WTC11 (cell line): ENCODE measurements around the gene PDZRN4. TPM values are rescaled to one million over a fixed set of nuclear protein-coding genes. Genes with fewer than 3 reads are reported as not detected.

ENCODE experiments used
- ATAC-seq: fragments of 200-7000 bp; cut with Tn5 transposase; 2 replicates; pipeline ENCODE4 v1.10.0; 2021; ENCODE audit warnings: mild to moderate bottlenecking, moderate library complexity
- CTCF ChIA-PET: fragments of 300-600 bp; sonication (Branson Sonifier 250); formaldehyde crosslinking; loops from one replicate; lab custom pipeline; 2021; ENCODE audit warnings: antibody characterized with exemption; lab: Charles Lee
- POLR2A ChIA-PET: fragments of 350-600 bp; sonication (Branson Sonifier 250); formaldehyde crosslinking; loops from one replicate; lab custom pipeline; 2021; ENCODE audit warnings: antibody characterized with exemption; lab: Charles Lee
- DNase-seq: peaks from one replicate; pipeline ENCODE4 v3.0.0; 2021; ENCODE audit warnings: low spot score
- H3K27ac Mint-ChIP-seq: 2 replicates; pipeline ENCODE4 v1.8.0; 2021; ENCODE audit warnings: mixed read lengths
- H3K27me3 Mint-ChIP-seq: 2 replicates; pipeline ENCODE4 v1.8.0; 2021; ENCODE audit warnings: low read depth, mild to moderate bottlenecking, moderate library complexity, mixed read lengths
- H3K36me3 Mint-ChIP-seq: 2 replicates; pipeline ENCODE4 v1.8.0; 2021; ENCODE audit warnings: mixed read lengths
- H3K4me1 Mint-ChIP-seq: 2 replicates; pipeline ENCODE4 v1.8.0; 2022; ENCODE audit warnings: mixed read lengths
- H3K4me3 Mint-ChIP-seq: 2 replicates; pipeline ENCODE4 v1.8.0; 2021; ENCODE audit warnings: mild to moderate bottlenecking, moderate library complexity, mixed read lengths
- H3K9me3 Mint-ChIP-seq: 2 replicates; pipeline ENCODE4 v1.8.0; 2021; ENCODE audit warnings: mixed read lengths
- ATF2 ChIP-seq: sonication (generic); formaldehyde crosslinking; IDR thresholded peaks from 2 replicates; pipeline ENCODE4 v1.8.1; 2022; ENCODE audit warnings: low read depth, missing genetic modification reagents, borderline replicate concordance
- ATF6 ChIP-seq: sonication (generic); formaldehyde crosslinking; IDR thresholded peaks from 2 replicates; pipeline ENCODE4 v1.8.1; 2023; ENCODE audit warnings: mild to moderate bottlenecking, missing genetic modification reagents
- EMX1 ChIP-seq: fragments of 250-450 bp; sonication (Bioruptor Pico); IDR thresholded peaks from 2 replicates; pipeline ENCODE4 v1.8.0; 2021; ENCODE audit warnings: mild to moderate bottlenecking
- FOXJ3 ChIP-seq: sonication (generic); formaldehyde crosslinking; IDR thresholded peaks from 2 replicates; pipeline ENCODE4 v1.9.0; 2021; ENCODE audit warnings: missing genetic modification reagents, mild to moderate bottlenecking, borderline replicate concordance
- FOXP1 ChIP-seq: sonication (generic); formaldehyde crosslinking; IDR thresholded peaks from 2 replicates; pipeline ENCODE4 v1.8.0; 2022; ENCODE audit warnings: missing genetic modification reagents, mild to moderate bottlenecking, moderate library complexity, borderline replicate concordance
- HMGXB4 ChIP-seq: sonication (generic); formaldehyde crosslinking; IDR thresholded peaks from 2 replicates; pipeline ENCODE4 v1.8.1; 2023; ENCODE audit warnings: mild to moderate bottlenecking, moderate library complexity, missing genetic modification reagents
- IRF1 ChIP-seq: sonication (generic); formaldehyde crosslinking; IDR thresholded peaks from 2 replicates; pipeline ENCODE4 v1.8.0; 2023; ENCODE audit warnings: missing genetic modification reagents
- JAZF1 ChIP-seq: fragments of 250-450 bp; sonication (Bioruptor Pico); IDR thresholded peaks from 2 replicates; pipeline ENCODE4 v1.9.0; 2021; ENCODE audit warnings: moderate library complexity, mild to moderate bottlenecking, inconsistent platforms
- MLX ChIP-seq: sonication (generic); formaldehyde crosslinking; IDR thresholded peaks from 2 replicates; pipeline ENCODE4 v1.8.1; 2023; ENCODE audit warnings: mild to moderate bottlenecking, missing genetic modification reagents, moderate library complexity
- MXD4 ChIP-seq: fragments of 250-450 bp; sonication (Bioruptor Pico); IDR thresholded peaks from 2 replicates; pipeline ENCODE4 v1.8.0; 2021; ENCODE audit warnings: mild to moderate bottlenecking, moderate library complexity, borderline replicate concordance
- NFATC4 ChIP-seq: fragments of 250-450 bp; sonication (Bioruptor Pico); IDR thresholded peaks from 2 replicates; pipeline ENCODE4 v1.9.0; 2021; ENCODE audit warnings: mild to moderate bottlenecking
- NFE2L1 ChIP-seq: sonication (generic); formaldehyde crosslinking; IDR thresholded peaks from 2 replicates; pipeline ENCODE4 v1.8.1; 2023; ENCODE audit warnings: missing genetic modification reagents
- TEAD1 ChIP-seq: sonication (generic); formaldehyde crosslinking; IDR thresholded peaks from 2 replicates; pipeline ENCODE4 v1.8.0; 2022; ENCODE audit warnings: mild to moderate bottlenecking, missing genetic modification reagents
- USF1 ChIP-seq: sonication (generic); formaldehyde crosslinking; IDR thresholded peaks from 2 replicates; pipeline ENCODE4 v1.8.0; 2022; ENCODE audit warnings: mild to moderate bottlenecking, missing genetic modification reagents
- ZMAT4 ChIP-seq: fragments of 250-450 bp; sonication (Bioruptor Pico); IDR thresholded peaks from 2 replicates; pipeline ENCODE4 v1.9.0; 2021; ENCODE audit warnings: mild to moderate bottlenecking
- ZNF396 ChIP-seq: fragments of 250-450 bp; sonication (Bioruptor Pico); IDR thresholded peaks from 2 replicates; pipeline ENCODE4 v1.8.0; 2021; ENCODE audit warnings: mild to moderate bottlenecking, moderate library complexity, borderline replicate concordance
- ZNF416 ChIP-seq: fragments of 250-450 bp; sonication (Bioruptor Pico); IDR thresholded peaks from 2 replicates; pipeline ENCODE4 v1.9.0; 2021; ENCODE audit warnings: mild to moderate bottlenecking, inconsistent platforms
- ZNF532 ChIP-seq: fragments of 250-450 bp; sonication (Bioruptor Pico); IDR thresholded peaks from 2 replicates; pipeline ENCODE4 v1.9.0; 2021; ENCODE audit warnings: mild to moderate bottlenecking, borderline replicate concordance
- ZSCAN18 ChIP-seq: fragments of 250-450 bp; sonication (Bioruptor Pico); IDR thresholded peaks from 2 replicates; pipeline ENCODE4 v2.1.2; 2022; ENCODE audit warnings: mild to moderate bottlenecking, moderate library complexity
- total RNA-seq: library from RNA; stranded (reverse); gene quantifications from 3 replicates; pipeline ENCODE4 v1.2.3, GENCODE V29; 2021

PDZRN4 gene
- total RNA-seq, 1 experiment from 2014 or later: 0.09 TPM

- TF ChIP-seq ZNF532 (no peak), NFE2L1 (no peak), HMGXB4 (CRISPR knock-in tag) (no peak), USF1 (no peak), FOXP1 (CRISPR knock-in tag) (no peak), JAZF1 (no peak), FOXJ3 (CRISPR knock-in tag) (no peak), ATF2 (CRISPR knock-in tag) (no peak), ATF6 (CRISPR knock-in tag) (no peak), ZNF416 (CRISPR knock-in tag) (no peak)
- TF ChIP-seq, all 79 proteins: peak for 0
Measured at GRCh38 chr12:41452838-41453407, 264.8 kb downstream of the PDZRN4 start (continued).

GRCh38 chr12:41453409-41453808, 265.3 kb downstream of the PDZRN4 start:
- ATAC-seq (no peak), DNase-seq (no peak)
- ChIA-PET POLR2A (no interaction called here), CTCF (no interaction called here)
- Mint-ChIP-seq H3K27ac (no peak overlapping the region), H3K4me3 (no peak overlapping the region), H3K36me3 (no peaks in the 10 kb centered on the region), H3K27me3 (no peaks in the 10 kb centered on the region; the same call in 1 of the 2 replicates), H3K4me1 (peaks cover 16% of the 10 kb centered on the region), H3K9me3 (peaks cover 3% of the 10 kb centered on the region; the same call in 1 of the 2 replicates)
- TF ChIP-seq MXD4 (no peak), ZSCAN18 (CRISPR knock-in tag) (no peak), TEAD1 (CRISPR knock-in tag) (no peak), IRF1 (CRISPR knock-in tag) (no peak), ZNF396 (no peak), EMX1 (CRISPR knock-in tag) (no peak), MLX (CRISPR knock-in tag) (no peak), NFATC4 (CRISPR knock-in tag) (no peak), ZMAT4 (CRISPR knock-in tag) (no peak)
